Measurements from ENCODE around the gene FSTL3. TPM values are rescaled to one million over a fixed set of nuclear protein-coding genes. Genes with fewer than 3 reads are reported as not detected.

Gene FSTL3
- total RNA-seq, 1 donor from 2014 or later = 2.4 TPM

DNA sequence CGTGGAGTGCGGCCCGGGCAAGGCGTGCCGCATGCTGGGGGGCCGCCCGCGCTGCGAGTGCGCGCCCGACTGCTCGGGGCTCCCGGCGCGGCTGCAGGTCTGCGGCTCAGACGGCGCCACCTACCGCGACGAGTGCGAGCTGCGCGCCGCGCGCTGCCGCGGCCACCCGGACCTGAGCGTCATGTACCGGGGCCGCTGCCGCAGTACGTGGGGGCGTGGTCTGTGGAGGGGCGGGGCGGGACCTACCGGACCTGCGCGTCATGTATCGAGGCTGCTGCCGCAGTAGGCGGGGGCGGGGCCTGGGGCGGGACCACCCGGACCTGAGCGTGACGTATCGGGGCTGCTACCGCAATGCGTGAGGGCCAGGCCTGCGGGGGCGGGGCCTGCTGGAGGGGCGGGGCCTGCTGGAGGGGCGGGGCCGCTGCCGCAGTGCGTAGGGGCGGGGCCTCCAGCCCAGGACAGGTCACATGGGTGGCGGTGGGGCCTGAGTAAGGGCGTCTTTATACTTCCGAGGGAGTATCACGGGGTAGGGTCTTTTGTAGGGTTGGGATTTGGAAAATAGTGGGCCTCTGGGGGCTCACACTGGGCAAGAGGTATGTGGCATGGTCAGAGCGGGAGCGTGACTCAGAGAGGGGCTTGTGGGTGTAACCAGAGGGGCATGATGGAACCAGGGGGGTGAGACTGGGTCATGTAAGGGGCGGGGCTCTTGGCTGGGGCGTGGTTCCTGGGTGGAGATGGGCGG, 4.3 kb downstream of the FSTL3 start:
- H3K36me3 Mint-ChIP-seq = no peaks in the 10 kb centered on the region
- no peak for TF ChIP-seq EZH2 (IDR thresholded peaks at IDR 0.05)
- TF ChIP-seq, protein P1, sequence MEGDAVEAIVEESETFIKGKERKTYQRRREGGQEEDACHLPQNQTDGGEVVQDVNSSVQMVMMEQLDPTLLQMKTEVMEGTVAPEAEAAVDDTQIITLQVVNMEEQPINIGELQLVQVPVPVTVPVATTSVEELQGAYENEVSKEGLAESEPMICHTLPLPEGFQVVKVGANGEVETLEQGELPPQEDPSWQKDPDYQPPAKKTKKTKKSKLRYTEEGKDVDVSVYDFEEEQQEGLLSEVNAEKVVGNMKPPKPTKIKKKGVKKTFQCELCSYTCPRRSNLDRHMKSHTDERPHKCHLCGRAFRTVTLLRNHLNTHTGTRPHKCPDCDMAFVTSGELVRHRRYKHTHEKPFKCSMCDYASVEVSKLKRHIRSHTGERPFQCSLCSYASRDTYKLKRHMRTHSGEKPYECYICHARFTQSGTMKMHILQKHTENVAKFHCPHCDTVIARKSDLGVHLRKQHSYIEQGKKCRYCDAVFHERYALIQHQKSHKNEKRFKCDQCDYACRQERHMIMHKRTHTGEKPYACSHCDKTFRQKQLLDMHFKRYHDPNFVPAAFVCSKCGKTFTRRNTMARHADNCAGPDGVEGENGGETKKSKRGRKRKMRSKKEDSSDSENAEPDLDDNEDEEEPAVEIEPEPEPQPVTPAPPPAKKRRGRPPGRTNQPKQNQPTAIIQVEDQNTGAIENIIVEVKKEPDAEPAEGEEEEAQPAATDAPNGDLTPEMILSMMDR (IDR thresholded peaks at IDR 0.05) = peak; percentile 55
- no peak for TF ChIP-seq EZH2phosphoT487 (IDR thresholded peaks at IDR 0.05)
- Histone ChIP-seq H3K27me3 (peaks cover 36% of the 10 kb centered on the region), H3K79me2 (ENCODE audit: low read depth) (no peaks in the 10 kb centered on the region), H3K9ac (no peak overlapping the region), H3K9me3 (ENCODE audit: low read depth) (no peaks in the 10 kb centered on the region), H3K36me3 (no peaks in the 10 kb centered on the region), H3K27ac (no peak overlapping the region), H3F3A (ENCODE audit: low read depth) (peaks cover 24% of the 10 kb centered on the region), H3K4me3 (peak overlapping the region; percentile 93), H3K4me2 (peak overlapping the region; percentile 91), H2AFZ (replicated peaks) (peak overlapping the region; percentile 54), H4K20me1 (ENCODE audit: low read depth) (peaks cover 26% of the 10 kb centered on the region), H3K4me1 (peaks cover 7% of the 10 kb centered on the region)
- H3K27me3 Mint-ChIP-seq (ENCODE audit: insufficient read depth, low read depth) = peaks cover 10% of the 10 kb centered on the region
- H3K4me1 Mint-ChIP-seq = peaks cover 4% of the 10 kb centered on the region
- H3K27ac Mint-ChIP-seq = peak overlapping the region; percentile 98
- peak overlapping the region; percentile 95 for H3K4me3 Mint-ChIP-seq
- DNase-seq (ENCODE audit: low spot score) = peak; percentile 99
- H3K9me3 Mint-ChIP-seq = no peaks in the 10 kb centered on the region

DNA sequence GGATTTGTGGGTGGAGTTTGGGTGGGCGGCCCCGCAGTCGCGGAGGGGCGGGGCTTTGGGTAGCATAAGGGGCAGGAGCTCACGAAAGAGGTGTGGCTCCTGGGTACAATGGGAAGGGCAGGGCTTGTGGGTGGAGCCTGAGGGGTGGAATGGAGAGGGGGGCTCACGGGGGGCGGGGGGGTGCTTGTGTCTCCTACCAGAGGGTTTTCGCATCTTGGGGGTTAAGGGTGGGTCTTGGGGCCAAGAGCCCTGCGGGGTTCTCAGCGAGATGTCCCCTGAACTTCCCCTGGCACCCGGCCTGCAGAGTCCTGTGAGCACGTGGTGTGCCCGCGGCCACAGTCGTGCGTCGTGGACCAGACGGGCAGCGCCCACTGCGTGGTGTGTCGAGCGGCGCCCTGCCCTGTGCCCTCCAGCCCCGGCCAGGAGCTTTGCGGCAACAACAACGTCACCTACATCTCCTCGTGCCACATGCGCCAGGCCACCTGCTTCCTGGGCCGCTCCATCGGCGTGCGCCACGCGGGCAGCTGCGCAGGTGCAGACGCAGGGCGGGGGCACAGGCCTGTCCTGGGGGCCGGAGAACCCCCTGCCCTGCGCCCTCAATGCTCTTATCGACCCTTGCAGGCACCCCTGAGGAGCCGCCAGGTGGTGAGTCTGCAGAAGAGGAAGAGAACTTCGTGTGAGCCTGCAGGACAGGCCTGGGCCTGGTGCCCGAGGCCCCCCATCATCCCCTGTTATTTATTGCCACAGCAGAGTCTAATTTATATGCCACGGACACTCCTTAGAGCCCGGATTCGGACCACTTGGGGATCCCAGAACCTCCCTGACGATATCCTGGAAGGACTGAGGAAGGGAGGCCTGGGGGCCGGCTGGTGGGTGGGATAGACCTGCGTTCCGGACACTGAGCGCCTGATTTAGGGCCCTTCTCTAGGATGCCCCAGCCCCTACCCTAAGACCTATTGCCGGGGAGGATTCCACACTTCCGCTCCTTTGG, 5.1 kb downstream of the FSTL3 start:
- Histone ChIP-seq H3K9ac (no peak overlapping the region), H3K36me3 (no peaks in the 10 kb centered on the region), H3K27me3 (peaks cover 27% of the 10 kb centered on the region), H3F3A (ENCODE audit: low read depth) (peaks cover 19% of the 10 kb centered on the region), H3K79me2 (ENCODE audit: low read depth) (no peaks in the 10 kb centered on the region), H4K20me1 (ENCODE audit: low read depth) (peaks cover 26% of the 10 kb centered on the region), H3K27ac (no peak overlapping the region), H3K4me1 (peaks cover 7% of the 10 kb centered on the region), H2AFZ (replicated peaks) (no peak overlapping the region), H3K4me3 (peak overlapping the region; percentile 49), H3K4me2 (peak overlapping the region; percentile 64), H3K9me3 (ENCODE audit: low read depth) (no peaks in the 10 kb centered on the region)
- Mint-ChIP-seq H3K36me3 (no peaks in the 10 kb centered on the region), H3K4me3 (peak overlapping the region; percentile 95), H3K9me3 (no peaks in the 10 kb centered on the region), H3K27me3 (ENCODE audit: insufficient read depth, low read depth) (peaks cover 6% of the 10 kb centered on the region), H3K27ac (peak overlapping the region; percentile 98), H3K4me1 (peaks cover 6% of the 10 kb centered on the region)
- TF ChIP-seq EZH2phosphoT487 (IDR thresholded peaks at IDR 0.05) (no peak), EZH2 (IDR thresholded peaks at IDR 0.05) (no peak)
- TF ChIP-seq, protein P1 (IDR thresholded peaks at IDR 0.05) = no peak
- DNase-seq (ENCODE audit: low spot score) = peak; percentile 94

DNA sequence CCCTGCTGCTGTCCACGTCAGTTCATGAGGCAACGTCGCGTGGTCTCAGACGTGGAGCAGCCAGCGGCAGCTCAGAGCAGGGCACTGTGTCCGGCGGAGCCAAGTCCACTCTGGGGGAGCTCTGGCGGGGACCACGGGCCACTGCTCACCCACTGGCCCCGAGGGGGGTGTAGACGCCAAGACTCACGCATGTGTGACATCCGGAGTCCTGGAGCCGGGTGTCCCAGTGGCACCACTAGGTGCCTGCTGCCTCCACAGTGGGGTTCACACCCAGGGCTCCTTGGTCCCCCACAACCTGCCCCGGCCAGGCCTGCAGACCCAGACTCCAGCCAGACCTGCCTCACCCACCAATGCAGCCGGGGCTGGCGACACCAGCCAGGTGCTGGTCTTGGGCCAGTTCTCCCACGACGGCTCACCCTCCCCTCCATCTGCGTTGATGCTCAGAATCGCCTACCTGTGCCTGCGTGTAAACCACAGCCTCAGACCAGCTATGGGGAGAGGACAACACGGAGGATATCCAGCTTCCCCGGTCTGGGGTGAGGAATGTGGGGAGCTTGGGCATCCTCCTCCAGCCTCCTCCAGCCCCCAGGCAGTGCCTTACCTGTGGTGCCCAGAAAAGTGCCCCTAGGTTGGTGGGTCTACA, 6.6 kb downstream of the FSTL3 start:
- no peak overlapping the region for H3K4me2 ChIP-seq
- peaks cover 17% of the 10 kb centered on the region for H3F3A ChIP-seq (ENCODE audit: low read depth)
- Mint-ChIP-seq H3K27ac (no peak overlapping the region), H3K4me3 (no peak overlapping the region), H3K27me3 (ENCODE audit: insufficient read depth, low read depth) (peaks cover 14% of the 10 kb centered on the region), H3K36me3 (no peaks in the 10 kb centered on the region), H3K9me3 (no peaks in the 10 kb centered on the region), H3K4me1 (peaks cover 6% of the 10 kb centered on the region)
- no peak for DNase-seq (ENCODE audit: low spot score)
- no peak overlapping the region for H2AFZ ChIP-seq (replicated peaks)
- peaks cover 12% of the 10 kb centered on the region for H3K27me3 ChIP-seq
- peaks cover 17% of the 10 kb centered on the region for H4K20me1 ChIP-seq (ENCODE audit: low read depth)
- H3K79me2 ChIP-seq (ENCODE audit: low read depth) = no peaks in the 10 kb centered on the region
- no peaks in the 10 kb centered on the region for H3K9me3 ChIP-seq (ENCODE audit: low read depth)
- H3K9ac ChIP-seq = no peak overlapping the region
- no peaks in the 10 kb centered on the region for H3K36me3 ChIP-seq
- no peak for TF ChIP-seq EZH2phosphoT487 (IDR thresholded peaks at IDR 0.05)
- TF ChIP-seq EZH2 (IDR thresholded peaks at IDR 0.05) = no peak
- TF ChIP-seq, protein P1 (IDR thresholded peaks at IDR 0.05) = no peak
- no peak overlapping the region for H3K27ac ChIP-seq
- no peak overlapping the region for H3K4me3 ChIP-seq
- peaks cover 7% of the 10 kb centered on the region for H3K4me1 ChIP-seq
